A549 (cell line): Measurements from ENCODE around the gene ABLIM1. TPM values are rescaled to one million over a fixed set of nuclear protein-coding genes. Genes with fewer than 3 reads are reported as not detected.

Source experiments
- ATAC-seq, 2 experiments: fragments of 200-7000 bp in 1 of 2; fragments of >200 bp in 1 of 2; cut with Nextera tagmentation in 1 of 2; cut with Tn5 transposase in 1 of 2; 3 replicates each; pipeline versions ENCODE4 v1.8.0 to v1.9.1; 2018 to 2020; ENCODE audit warnings: mild to moderate bottlenecking in 1 of 2, moderate library complexity in 1 of 2
- CTCF ChIA-PET: fragments of 300-600 bp; sonication (Branson Sonifier 250); formaldehyde crosslinking; extraction: SDS; loops from one replicate; lab custom pipeline; 2021; ENCODE audit warnings: antibody characterized with exemption, inconsistent platforms; lab: Yijun Ruan, JAX
- POLR2A ChIA-PET: fragments of 350-600 bp; formaldehyde crosslinking; extraction: SDS; loops from one replicate; lab custom pipeline; 2021; ENCODE audit warnings: antibody characterized with exemption, inconsistent platforms; lab: Yijun Ruan, JAX
- DNase-seq, 2 experiments: peaks; one replicate each; pipeline versions ENCODE4 v3.0.0 to v3.0.0-alpha.2; 2011 to 2016; ENCODE audit warnings: low read depth in 1 of 2, low spot score in 1 of 2
- FAIRE-seq: peaks from 2 replicates; lab custom pipeline; 2011; peaks lifted over from hg19 to GRCh38; lab: Jason Lieb, UNC
- H3K27ac ChIP-seq, 2 experiments: fragments of >200 bp; sonication (Bioruptor Twin); formaldehyde crosslinking; 3 replicates each; pipeline ENCODE4 v1.5.1; 2016 to 2017
- H3K4me1 ChIP-seq: fragments of >200 bp; sonication (Bioruptor Twin); formaldehyde crosslinking; 3 replicates; pipeline ENCODE4 v1.6.1; 2016
- H3K4me2 ChIP-seq: fragments of >200 bp; sonication (Bioruptor Twin); formaldehyde crosslinking; 3 replicates; pipeline ENCODE4 v1.6.1; 2016
- H3K4me3 ChIP-seq: fragments of >200 bp; sonication (Bioruptor Twin); formaldehyde crosslinking; 3 replicates; pipeline ENCODE4 v1.5.1; 2016
- H3K9me3 ChIP-seq: fragments of >200 bp; sonication (Bioruptor Twin); formaldehyde crosslinking; 3 replicates; pipeline ENCODE4 v1.6.1; 2016
- BCL3 ChIP-seq: fragments of >200 bp; sonication (Bioruptor Twin); formaldehyde crosslinking; IDR thresholded peaks from 3 replicates; pipeline ENCODE4 v1.6.1; 2016
- CEBPB ChIP-seq, 2 experiments: fragments of >200 bp in 1 of 2; sonication (Bioruptor Twin) in 1 of 2; formaldehyde crosslinking in 1 of 2; IDR thresholded peaks; 2 replicates each; pipeline ENCODE4 v1.6.1; 2012 to 2016
- EHF ChIP-seq: fragments of 250-450 bp; sonication (Bioruptor Pico); IDR thresholded peaks from 2 replicates; pipeline ENCODE4 v1.5.0; 2020; ENCODE audit warnings: mild to moderate bottlenecking
- EHMT2 ChIP-seq: fragments of 200-600 bp; sonication (generic); IDR thresholded peaks from 2 replicates; pipeline ENCODE4 v1.6.1; 2016; ENCODE audit warnings: antibody characterized with exemption, low read depth, mild to moderate bottlenecking, moderate library complexity
- ELK1 ChIP-seq: fragments of 150-350 bp; IDR thresholded peaks from 2 replicates; pipeline ENCODE4 v1.6.1; 2014; ENCODE audit warnings: low read depth, mild to moderate bottlenecking, low read length
- ESRRA ChIP-seq: fragments of 150-350 bp; IDR thresholded peaks from 2 replicates; pipeline ENCODE4 v1.6.1; 2014; ENCODE audit warnings: mild to moderate bottlenecking, low read length, borderline replicate concordance
- FOSL2 ChIP-seq, 2 experiments: fragments of 450-650 bp in 1 of 2; fragments of >200 bp in 1 of 2; sonication (Bioruptor Twin) in 1 of 2; formaldehyde crosslinking; IDR thresholded peaks; 2 replicates each; pipeline versions ENCODE4 v1.5.0 to v1.6.1; 2016 to 2020; ENCODE audit warnings: mild to moderate bottlenecking in 1 of 2, moderate library complexity in 1 of 2
- GATA3 ChIP-seq: IDR thresholded peaks from 2 replicates; pipeline ENCODE4 v1.6.1; 2012; ENCODE audit warnings: borderline replicate concordance
- HEYL ChIP-seq: fragments of 250-450 bp; sonication (Bioruptor Pico); IDR thresholded peaks from 2 replicates; pipeline ENCODE4 v1.8.0; 2021; ENCODE audit warnings: mild to moderate bottlenecking, moderate library complexity
- HMGXB4 ChIP-seq: fragments of 250-450 bp; sonication (Bioruptor Pico); IDR thresholded peaks from 2 replicates; pipeline ENCODE4 v1.5.0; 2021; ENCODE audit warnings: mild to moderate bottlenecking, moderate library complexity, borderline replicate concordance
- HOXB5 ChIP-seq: fragments of 250-450 bp; sonication (Bioruptor Pico); IDR thresholded peaks from 2 replicates; pipeline ENCODE4 v1.5.0; 2020; ENCODE audit warnings: mild to moderate bottlenecking, moderate library complexity
- JUN ChIP-seq, 2 experiments: fragments of >200 bp; sonication (Bioruptor Twin); formaldehyde crosslinking; IDR thresholded peaks; 2 replicates in 1 of 2; 3 replicates in 1 of 2; pipeline ENCODE4 v1.6.1; 2016 to 2017
- KDM1A ChIP-seq: fragments of 200-600 bp; sonication (generic); IDR thresholded peaks from 2 replicates; pipeline ENCODE4 v1.6.1; 2016; ENCODE audit warnings: low read depth, mild to moderate bottlenecking
- PHF8 ChIP-seq: fragments of 200-600 bp; sonication (generic); IDR thresholded peaks from 2 replicates; pipeline ENCODE4 v1.6.1; 2016; ENCODE audit warnings: low read depth, mild to moderate bottlenecking, antibody characterized with exemption, moderate library complexity, borderline replicate concordance
- RAD21 ChIP-seq, 2 experiments: fragments of >200 bp in 1 of 2; sonication (Bioruptor Twin) in 1 of 2; formaldehyde crosslinking in 1 of 2; IDR thresholded peaks in 1 of 2; conservative IDR thresholded peaks in 1 of 2; 2 replicates in 1 of 2; 3 replicates in 1 of 2; pipeline ENCODE4 v1.6.1; 2012 to 2018; ENCODE audit warnings: inconsistent platforms in 1 of 2
- RCOR1 ChIP-seq: fragments of 150-350 bp; IDR thresholded peaks from 2 replicates; pipeline ENCODE4 v1.6.1; 2014; ENCODE audit warnings: antibody characterized with exemption, low read length, low read depth
- RFX5 ChIP-seq: fragments of 450-650 bp; IDR thresholded peaks from 2 replicates; pipeline ENCODE4 v1.7.1; 2014; ENCODE audit warnings: antibody characterized with exemption, mild to moderate bottlenecking, moderate library complexity
- RNF2 ChIP-seq: fragments of 200-600 bp; sonication (generic); IDR thresholded peaks from 2 replicates; pipeline ENCODE4 v1.6.1; 2016; ENCODE audit warnings: low read depth, mild to moderate bottlenecking, antibody characterized with exemption, moderate library complexity, borderline replicate concordance
- TFCP2L1 ChIP-seq: fragments of 250-450 bp; sonication (Bioruptor Pico); IDR thresholded peaks from 2 replicates; pipeline ENCODE4 v1.5.0; 2021; ENCODE audit warnings: mild to moderate bottlenecking
- WGBS: methylation state at CpG from one replicate; pipeline ENCODE4 v1.1.6; 2017; ENCODE audit errors: missing lambda C conversion rate; 5-methylcytosine and 5-hydroxymethylcytosine counted together
- polyA plus RNA-seq, 4 experiments: library from polyadenylated mRNA; depleted of rRNA in 3 of 4; stranded (reverse); fragments of >200 nt; fragmentation: RNase III in 1 of 4; extraction: RNeasy Plus Mini Kit Qiagen cat#74134 plus additional on column Dnase treatment in 1 of 4; gene quantifications; 2 replicates in 3 of 4; 3 replicates in 1 of 4; pipeline ENCODE4 v1.2.3, GENCODE V29; 2011 to 2017

ABLIM1 gene
- polyA plus RNA-seq, 2 of the 4 experiments (the other 2 are of a cell fraction): 21.4 to 70.2 TPM

GRCh38 chr10:114506871-114507385 is 151.1 kb downstream of the ABLIM1 start:
- DNase-seq (no peak), ATAC-seq (no peak), FAIRE-seq (no peak)
- Histone ChIP-seq H3K9me3 (no peaks in the 10 kb centered on the region), H3K27ac (peak overlapping the region; percentile 8 to 9; a peak in 2 of 6 replicates), H3K4me3 (no peak overlapping the region), H3K4me2 (peak overlapping the region; percentile 48), H3K4me1 (peaks cover 40% of the 10 kb centered on the region)
- CTCF ChIA-PET: interaction anchor here (0.9 to 2.2 kb wide), 3 partner anchors 8 to 373 kb away, joined by 3 to 7 read pairs (median 4); no protein-coding TSS in a partner anchor
- TF ChIP-seq GATA3: no peak
- TF ChIP-seq ESRRA: no peak
- WGBS: 65% methylated on average over 3 of the region's 3 CpGs
- POLR2A ChIA-PET: no interaction called here

GRCh38 chr10:114504769-114505579 is 153.1 kb downstream of the ABLIM1 start:
- POLR2A ChIA-PET: no interaction called here
- H3K27ac ChIP-seq: peak overlapping the region; percentile 17 to 47; a peak in 4 of 6 replicates
- 14% methylated on average over 3 of the region's 3 CpGs for WGBS
- no peak overlapping the region for H3K4me3 ChIP-seq
- FAIRE-seq (no peak), ATAC-seq (peak; percentile 58 to 78), DNase-seq (peak in 1 of 2 experiments; percentile 70)
- CTCF ChIA-PET: interaction anchor here (0.6 to 2.2 kb wide), 2 partner anchors 10 to 257 kb away, joined by 3 to 7 read pairs; no protein-coding TSS in a partner anchor
- H3K4me1 ChIP-seq: peaks cover 40% of the 10 kb centered on the region
- peak in 1 of 2 experiments; percentile 68; a peak in 2 of 4 replicates for TF ChIP-seq CEBPB (IDR thresholded peaks at IDR 0.05)
- no peak for TF ChIP-seq HOXB5 (CRISPR knock-in tag)
- no peak for TF ChIP-seq EHF (CRISPR knock-in tag)
- TF ChIP-seq FOSL2 (IDR thresholded peaks at IDR 0.05): no peak
- TF ChIP-seq FOSL2 (CRISPR knock-in tag; IDR thresholded peaks at IDR 0.05): peak; percentile 20; the same call in 1 of the 2 replicates
- no peaks in the 10 kb centered on the region for H3K9me3 ChIP-seq
- peak overlapping the region; percentile 63 for H3K4me2 ChIP-seq

- ATAC-seq: no peak
- ChIA-PET POLR2A (no interaction called here), CTCF (interaction anchor here (1.4 kb wide), 1 partner anchor 10 kb away, joined by 4 read pairs; no protein-coding TSS in a partner anchor)
- no peak overlapping the region for H3K4me2 ChIP-seq
- DNase-seq: no peak
- no peak overlapping the region for H3K4me3 ChIP-seq
- no peaks in the 10 kb centered on the region for H3K9me3 ChIP-seq
- FAIRE-seq: no peak
- peaks cover 25% of the 10 kb centered on the region for H3K4me1 ChIP-seq
- no peak overlapping the region for H3K27ac ChIP-seq
- no peak for TF ChIP-seq JUN (IDR thresholded peaks at IDR 0.05)
- TF ChIP-seq BCL3: no peak
- no peak for TF ChIP-seq HOXB5 (CRISPR knock-in tag)
- TF ChIP-seq RAD21 (conservative IDR thresholded peaks at IDR 0.05 in 1 of 2, IDR thresholded peaks at IDR 0.05 in 1 of 2): no peak
- no peak for TF ChIP-seq TFCP2L1
- no peak for TF ChIP-seq EHMT2
- TF ChIP-seq RCOR1: no peak
- TF ChIP-seq RFX5: no peak
- TF ChIP-seq ELK1: no peak
- TF ChIP-seq RNF2: no peak
- no peak for TF ChIP-seq HEYL (CRISPR knock-in tag)
- no peak for TF ChIP-seq EHF (CRISPR knock-in tag)
- TF ChIP-seq KDM1A: no peak
- no peak for TF ChIP-seq CEBPB (IDR thresholded peaks at IDR 0.05)
- TF ChIP-seq HMGXB4 (CRISPR knock-in tag): no peak
- no peak for TF ChIP-seq PHF8
- WGBS: 100% methylated on average over 1 of the region's 1 CpG
Measured at GRCh38 chr10:114502074-114502473, 156.0 kb downstream of the ABLIM1 start.
